H1 (cell line): ENCODE data around the gene SLC25A3. TPM values are rescaled to one million over a fixed set of nuclear protein-coding genes. Genes with fewer than 3 reads are reported as not detected.

Experiments used
- ATF3 ChIP-seq: IDR thresholded peaks from 2 replicates; pipeline ENCODE4 v1.6.1; 2011; ENCODE audit warnings: low read depth, mild to moderate bottlenecking, low read length; ENCODE audit not compliant: insufficient read depth
- BACH1 ChIP-seq: IDR thresholded peaks from 2 replicates; pipeline ENCODE4 v1.6.1; 2012; ENCODE audit warnings: low read length, improper control_type of control experiment
- BCL11A ChIP-seq, 2 experiments: IDR thresholded peaks; one replicate each; pipeline ENCODE4 v1.6.1; 2011; ENCODE audit warnings: low read depth in 2 of 2, low read length in 2 of 2, mild to moderate bottlenecking in 2 of 2
- BRCA1 ChIP-seq: IDR thresholded peaks from 2 replicates; pipeline ENCODE4 v1.6.1; 2012; ENCODE audit warnings: low read depth, low read length, improper control_type of control experiment
- CREB1 ChIP-seq: IDR thresholded peaks from 2 replicates; pipeline ENCODE4 v1.6.1; 2012; ENCODE audit warnings: inconsistent platforms
- E2F6 ChIP-seq: IDR thresholded peaks from 2 replicates; pipeline ENCODE4 v1.6.1; 2012; ENCODE audit warnings: inconsistent platforms
- FOSL1 ChIP-seq: IDR thresholded peaks from 2 replicates; pipeline ENCODE4 v1.6.1; 2011; ENCODE audit warnings: mild to moderate bottlenecking, low read depth, low read length, moderate library complexity; ENCODE audit not compliant: insufficient read depth
- GABPA ChIP-seq: IDR thresholded peaks from 2 replicates; pipeline ENCODE4 v1.6.1; 2011; ENCODE audit warnings: mild to moderate bottlenecking, low read length, moderate library complexity, borderline replicate concordance; ENCODE audit not compliant: insufficient read depth
- GTF2F1 ChIP-seq: IDR thresholded peaks from 2 replicates; pipeline ENCODE4 v1.6.1; 2012; ENCODE audit warnings: low read depth, low read length, improper control_type of control experiment, borderline replicate concordance
- JUN ChIP-seq: IDR thresholded peaks from 2 replicates; pipeline ENCODE4 v1.6.1; 2011; ENCODE audit warnings: low read depth, mild to moderate bottlenecking, improper control_type of control experiment, low read length
- JUND ChIP-seq: IDR thresholded peaks from 2 replicates; pipeline ENCODE4 v1.6.1; 2011; ENCODE audit warnings: mild to moderate bottlenecking, improper control_type of control experiment, low read length
- KDM1A ChIP-seq: fragments of 200-600, 300-600 bp; sonication (generic); IDR thresholded peaks from 2 replicates; pipeline ENCODE4 v1.7.1; 2016; ENCODE audit warnings: mild to moderate bottlenecking, low read length, borderline replicate concordance
- KDM5A ChIP-seq: fragments of 200-600 bp; IDR thresholded peaks from 2 replicates; pipeline ENCODE4 v1.7.1; 2012; ENCODE audit warnings: mild to moderate bottlenecking, low read length, inconsistent platforms, mixed read lengths
- NRF1 ChIP-seq: IDR thresholded peaks from 2 replicates; pipeline ENCODE4 v1.6.1; 2011; ENCODE audit warnings: mild to moderate bottlenecking, low read depth, low read length, improper control_type of control experiment
- RBBP5 ChIP-seq: IDR thresholded peaks from 2 replicates; pipeline ENCODE4 v1.7.1; 2012; ENCODE audit warnings: low read depth, mild to moderate bottlenecking, inconsistent platforms, low read length, moderate library complexity, borderline replicate concordance
- RNF2 ChIP-seq: fragments of 200-900, 300-1000 bp; sonication (generic); IDR thresholded peaks from 2 replicates; pipeline ENCODE4 v1.7.1; 2016; ENCODE audit warnings: borderline replicate concordance, low read depth, mild to moderate bottlenecking, antibody characterized with exemption, low read length; ENCODE audit not compliant: poor library complexity, severe bottlenecking; ENCODE audit errors: missing control alignments
- SAP30 ChIP-seq: fragments of 300-600 bp; sonication (generic); IDR thresholded peaks from 2 replicates; pipeline ENCODE4 v1.7.1; 2012; ENCODE audit warnings: low read length, moderate library complexity, mild to moderate bottlenecking, inconsistent platforms; ENCODE audit not compliant: insufficient read depth, insufficient replicate concordance
- SIRT6 ChIP-seq: IDR thresholded peaks from one replicate; pipeline ENCODE4 v1.7.1; 2012; ENCODE audit warnings: low read length, inconsistent platforms
- SP1 ChIP-seq: IDR thresholded peaks from 2 replicates; pipeline ENCODE4 v1.6.1; 2011; ENCODE audit warnings: low read depth, low read length
- SP2 ChIP-seq: IDR thresholded peaks from 2 replicates; pipeline ENCODE4 v1.6.1; 2012; ENCODE audit warnings: mild to moderate bottlenecking, low read length, inconsistent platforms
- TAF7 ChIP-seq: optimal IDR thresholded peaks from 2 replicates; pipeline ENCODE3; 2011; ENCODE audit warnings: low read depth, mild to moderate bottlenecking, inconsistent platforms, low read length, moderate library complexity, borderline replicate concordance
- TCF12 ChIP-seq: IDR thresholded peaks from 2 replicates; pipeline ENCODE4 v1.6.1; 2011; ENCODE audit warnings: low read depth, mild to moderate bottlenecking, low read length
- TEAD4 ChIP-seq: IDR thresholded peaks from 2 replicates; pipeline ENCODE4 v1.6.1; 2012; ENCODE audit warnings: low read depth, low read length, inconsistent platforms, mixed read lengths
- YY1 ChIP-seq: IDR thresholded peaks from 2 replicates; pipeline ENCODE4 v1.6.1; 2011; ENCODE audit warnings: low read depth, mild to moderate bottlenecking, low read length
- polyA plus RNA-seq, 7 experiments: library from polyadenylated mRNA; depleted of rRNA in 3 of 7; stranded (reverse) in 5 of 7; unstranded in 2 of 7; fragments of >200 nt in 5 of 7; fragments of 200-250 nt in 2 of 7; gene quantifications; 1 replicate in 5 of 7; 2 replicates in 1 of 7; 4 replicates in 1 of 7; pipeline versions ENCODE4 v1.2.1 to v1.2.3, GENCODE V29; 2011 to 2013; ENCODE audit warnings: missing spikeins in 2 of 7, mixed read lengths in 2 of 7
- total RNA-seq: library from RNA; stranded (reverse); fragmentation: NEBNext Ultra II Directional; extraction: Animal tissue kit (Norgen Biotek cat#: 25700); gene quantifications from 2 replicates; pipeline ENCODE4 v1.2.1, GENCODE V29; 2021

Gene SLC25A3
- total and polyA plus RNA-seq, 2 of the 8 experiments (the other 6 are each of a cell fraction or from before 2014, with no cell fraction given), result 702 to 709 TPM

GRCh38 chr12:98593351-98594049 lies at the start of gene SLC25A3 (continued):
- TF ChIP-seq KDM5A, result 0 out of 2 replicates have a peak, but pooled peaks have one; percentile 46
- no peak for TF ChIP-seq BRCA1
- TF ChIP-seq ATF3, result peak; percentile 45; the same call in 1 of the 2 replicates
- no peak; the same call in 1 of the 2 replicates for TF ChIP-seq TEAD4
- TF ChIP-seq RBBP5, result no peak
- TF ChIP-seq E2F6, result no peak
- TF ChIP-seq TCF12, result no peak
- peak; percentile 68 for TF ChIP-seq NRF1
- TF ChIP-seq SIRT6, result no peak
- TF ChIP-seq GABPA, result no peak
- peak; percentile 84; the same call in 1 of the 2 replicates for TF ChIP-seq GTF2F1
- TF ChIP-seq RNF2, result no peak
- no peak for TF ChIP-seq BCL11A (IDR thresholded peaks at IDR 0.05; ENCODE audit: low read depth in 2 of 2, low read length in 2 of 2)
- TF ChIP-seq JUND, result no peak
- TF ChIP-seq TAF7, result peak; percentile 97
- peak; percentile 80 for TF ChIP-seq FOSL1
- TF ChIP-seq SP2, result peak; percentile 53; the same call in 1 of the 2 replicates
- TF ChIP-seq KDM1A, result no peak
- TF ChIP-seq BACH1, result no peak
- TF ChIP-seq YY1, result peak; percentile 89
- peak; percentile 17 for TF ChIP-seq SAP30
- TF ChIP-seq JUN, result no peak
- peak; percentile 92 for TF ChIP-seq SP1
- peak; percentile 99 for TF ChIP-seq CREB1
